Stomach smooth muscle (tissue), 2 donors: ENCODE measurements around the gene NELFE.
"Not testable (repeated sequence)": the region's sequence is repeated elsewhere in the genome, so short reads cannot be mapped to it uniquely, and the experiment has no call there.

Source experiments
- H3K27ac ChIP-seq: one replicate; pipeline ENCODE4 v1.7.0; 2013; ENCODE audit warnings: mild to moderate bottlenecking, low read length, inconsistent platforms
- H3K27me3 ChIP-seq, 2 donors: one replicate each; pipeline ENCODE4 v1.7.0; 2013; ENCODE audit warnings: low read length in 2 of 2; ENCODE audit not compliant: insufficient read depth in 2 of 2, control insufficient read depth in 1 of 2
- H3K36me3 ChIP-seq, 2 donors: one replicate each; pipeline ENCODE4 v1.7.0; 2013; ENCODE audit warnings: low read length in 2 of 2; ENCODE audit not compliant: control insufficient read depth in 2 of 2, insufficient read depth in 2 of 2
- H3K4me1 ChIP-seq: one replicate; pipeline ENCODE4 v1.7.0; 2013; ENCODE audit warnings: low read length; ENCODE audit not compliant: control insufficient read depth, insufficient read depth
- H3K4me3 ChIP-seq, 2 donors: one replicate each; pipeline ENCODE4 v1.7.0; 2013; ENCODE audit warnings: low read length in 2 of 2
- H3K9ac ChIP-seq, 2 donors: one replicate each; pipeline ENCODE4 v1.7.0; 2013; ENCODE audit warnings: low read length in 2 of 2, mild to moderate bottlenecking in 1 of 2
- H3K9me3 ChIP-seq, 2 donors: one replicate each; pipeline ENCODE4 v1.7.0; 2013; ENCODE audit warnings: low read length in 2 of 2; ENCODE audit not compliant: control insufficient read depth in 2 of 2
- donor health status: healthy.
- donor health status: Pancreatic carcinoma.

Gene NELFE

GRCh38 chr6:31994421-31994820 is 35.6 kb upstream of the NELFE start:
- not testable (repeated sequence) for H3K36me3 ChIP-seq, H3K4me1 ChIP-seq, H3K4me3 ChIP-seq, H3K27me3 ChIP-seq, H3K9me3 ChIP-seq, H3K27ac ChIP-seq, H3K9ac ChIP-seq

- H3K9me3 ChIP-seq, H3K4me1 ChIP-seq, H3K27me3 ChIP-seq, H3K36me3 ChIP-seq, H3K4me3 ChIP-seq, H3K27ac ChIP-seq, H3K9ac ChIP-seq: not testable (repeated sequence)
Observed at GRCh38 chr6:31989363-31989762, 30.6 kb upstream of the NELFE start.

- H3K36me3 ChIP-seq = peaks cover 8 to 12% of the 10 kb centered on the region in 2 donors
- not testable (repeated sequence) for H3K9me3 ChIP-seq, H3K27ac ChIP-seq, H3K27me3 ChIP-seq, H3K9ac ChIP-seq, H3K4me3 ChIP-seq, H3K4me1 ChIP-seq
Observed at GRCh38 chr6:31981744-31982143, 23.0 kb upstream of the NELFE start, which contains the start of gene C4A. Gene C4A, plus strand, starts transcription at chr6:31982057. Its CDS starts 51 bp downstream, at chr6:31982108.

- H3K36me3 ChIP-seq = peaks cover 8 to 12% of the 10 kb centered on the region in 2 donors
- not testable (repeated sequence) for H3K4me3 ChIP-seq, H3K9me3 ChIP-seq, H3K4me1 ChIP-seq, H3K27me3 ChIP-seq, H3K27ac ChIP-seq, H3K9ac ChIP-seq
Observed at GRCh38 chr6:31980998-31981397, 22.2 kb upstream of the NELFE start.

GRCh38 chr6:31980195-31980876 is 21.6 kb upstream of the NELFE start:
- not testable (repeated sequence) for H3K9me3 ChIP-seq, H3K4me1 ChIP-seq, H3K4me3 ChIP-seq, H3K9ac ChIP-seq, H3K27me3 ChIP-seq, H3K27ac ChIP-seq
- peaks cover 8 to 12% of the 10 kb centered on the region in 2 donors for H3K36me3 ChIP-seq

GRCh38 chr6:31979238-31979898 is 20.6 kb upstream of the NELFE start:
- Histone ChIP-seq H3K9ac (no peak overlapping the region), H3K27ac (no peak overlapping the region), H3K9me3 (no peaks in the 10 kb centered on the region)

GRCh38 chr6:31978831-31979230 is 20.1 kb upstream of the NELFE start:
- Histone ChIP-seq H3K9ac (no peak overlapping the region), H3K36me3 (peaks cover 8 to 12% of the 10 kb centered on the region in 2 donors), H3K27ac (no peak overlapping the region), H3K4me3 (no peak overlapping the region), H3K9me3 (no peaks in the 10 kb centered on the region), H3K4me1 (no peaks in the 10 kb centered on the region), H3K27me3 (no peaks in the 10 kb centered on the region)

More at GRCh38 chr6:31979238-31979898, 20.6 kb upstream of the NELFE start:
- H3K4me3 ChIP-seq = no peak overlapping the region
- H3K36me3 ChIP-seq = peaks cover 8 to 12% of the 10 kb centered on the region in 2 donors
- H3K27me3 ChIP-seq = no peaks in the 10 kb centered on the region
- H3K4me1 ChIP-seq = no peaks in the 10 kb centered on the region

- peaks cover 7% of the 10 kb centered on the region for H3K4me1 ChIP-seq
- H3K9me3 ChIP-seq = no peaks in the 10 kb centered on the region
- H3K36me3 ChIP-seq = peaks cover 8 to 12% of the 10 kb centered on the region in 2 donors
- no peak overlapping the region for H3K27ac ChIP-seq
- no peak overlapping the region for H3K4me3 ChIP-seq
- no peaks in the 10 kb centered on the region for H3K27me3 ChIP-seq
- H3K9ac ChIP-seq = no peak overlapping the region
Observed at GRCh38 chr6:31977816-31978431, 19.2 kb upstream of the NELFE start.

- Histone ChIP-seq H3K4me1 (peaks cover 24% of the 10 kb centered on the region), H3K36me3 (peaks cover 8 to 12% of the 10 kb centered on the region in 2 donors)
- H3K4me3 ChIP-seq, H3K9ac ChIP-seq, H3K27me3 ChIP-seq, H3K9me3 ChIP-seq, H3K27ac ChIP-seq: not testable (repeated sequence)
Observed at GRCh38 chr6:31976065-31976464, 17.3 kb upstream of the NELFE start.

- peaks cover 42% of the 10 kb centered on the region for H3K4me1 ChIP-seq
- peak overlapping the region; percentile 98 for H3K27ac ChIP-seq
- H3K27me3 ChIP-seq = no peaks in the 10 kb centered on the region
- no peaks in the 10 kb centered on the region for H3K9me3 ChIP-seq
- peak overlapping the region; percentile 74 to 99 for H3K9ac ChIP-seq
- H3K4me3 ChIP-seq = peak overlapping the region; percentile 75 to 97
- peaks cover 10 to 14% of the 10 kb centered on the region in 2 donors for H3K36me3 ChIP-seq
Observed at GRCh38 chr6:31972709-31973350, 14.1 kb upstream of the NELFE start.
